Fibroblast of villous mesenchyme (primary cell): ENCODE data around the gene APMAP. TPM values are rescaled to one million over a fixed set of nuclear protein-coding genes. Genes with fewer than 3 reads are reported as not detected.

Experiments
- DNase-seq: peaks from one replicate; pipeline ENCODE4 v3.0.0-alpha.2; 2010; ENCODE audit warnings: low read depth
- H3K4me3 ChIP-seq: 2 replicates; pipeline ENCODE4 v1.5.1; 2011; ENCODE audit warnings: low read depth, mild to moderate bottlenecking, low read length
- small RNA-seq: library from RNA; depleted of rRNA; stranded (forward); fragments of <200 nt; gene quantifications from one replicate; pipeline ENCODE3, GENCODE V24; 2012
- total RNA-seq: library from RNA; depleted of rRNA; stranded (reverse); fragments of >200 nt; gene quantifications from 2 replicates; pipeline ENCODE4 v1.2.3, GENCODE V29; 2012
- TF ChIP-seq, protein P1 (sequence below): IDR thresholded peaks from 2 replicates; pipeline ENCODE4 v1.5.1; 2012; ENCODE audit warnings: low read depth, mild to moderate bottlenecking, low read length; ENCODE audit not compliant: insufficient read depth

The APMAP gene
- total RNA-seq, 1 donor, result 81.2 TPM

- TF ChIP-seq, protein P1, sequence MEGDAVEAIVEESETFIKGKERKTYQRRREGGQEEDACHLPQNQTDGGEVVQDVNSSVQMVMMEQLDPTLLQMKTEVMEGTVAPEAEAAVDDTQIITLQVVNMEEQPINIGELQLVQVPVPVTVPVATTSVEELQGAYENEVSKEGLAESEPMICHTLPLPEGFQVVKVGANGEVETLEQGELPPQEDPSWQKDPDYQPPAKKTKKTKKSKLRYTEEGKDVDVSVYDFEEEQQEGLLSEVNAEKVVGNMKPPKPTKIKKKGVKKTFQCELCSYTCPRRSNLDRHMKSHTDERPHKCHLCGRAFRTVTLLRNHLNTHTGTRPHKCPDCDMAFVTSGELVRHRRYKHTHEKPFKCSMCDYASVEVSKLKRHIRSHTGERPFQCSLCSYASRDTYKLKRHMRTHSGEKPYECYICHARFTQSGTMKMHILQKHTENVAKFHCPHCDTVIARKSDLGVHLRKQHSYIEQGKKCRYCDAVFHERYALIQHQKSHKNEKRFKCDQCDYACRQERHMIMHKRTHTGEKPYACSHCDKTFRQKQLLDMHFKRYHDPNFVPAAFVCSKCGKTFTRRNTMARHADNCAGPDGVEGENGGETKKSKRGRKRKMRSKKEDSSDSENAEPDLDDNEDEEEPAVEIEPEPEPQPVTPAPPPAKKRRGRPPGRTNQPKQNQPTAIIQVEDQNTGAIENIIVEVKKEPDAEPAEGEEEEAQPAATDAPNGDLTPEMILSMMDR, result no peak
- H3K4me3 ChIP-seq, result no peak overlapping the region
- DNase-seq, result no peak
These were observed 79.4 kb downstream of the APMAP start for GRCh38 chr20:24913076-24913628.

Small RNA genes within 50 kb of the gene (small RNA-seq; reads per million reads assigned to genes)
- gene RNU6-1257P, result not detected

Other genes starting within 250 kb of the APMAP start
- gene CST7, start 43.5 kb downstream of the APMAP start, total RNA-seq, result not detected in 2 replicates
- 1.6 and 3.5 TPM in 2 replicates for gene ACSS1, start 65.4 kb upstream of the APMAP start, total RNA-seq
- gene VSX1, start 89.4 kb upstream of the APMAP start, total RNA-seq, result not detected in 2 replicates
- gene ENTPD6, start 203.0 kb upstream of the APMAP start, total RNA-seq, result 37.7 and 38.4 TPM in 2 replicates